CD1c-positive myeloid dendritic cell (primary cell): ENCODE results near the gene REC8.
"Not testable (repeated sequence)": the region's sequence is repeated elsewhere in the genome, so short reads cannot be mapped to it uniquely, and the experiment has no call there.

ENCODE experiments used
- DNase-seq: peaks from one replicate; pipeline ENCODE4 v3.0.0-alpha.2; 2016; ENCODE audit errors: extremely low spot score

Gene REC8

GRCh38 chr14:24203249-24203886, 31.5 kb downstream of the REC8 start:
- not testable (repeated sequence) for DNase-seq

- DNase-seq = no peak
Measured at GRCh38 chr14:24204163-24205146, 32.6 kb downstream of the REC8 start.

- no peak for DNase-seq
Measured at GRCh38 chr14:24206260-24207103, 34.6 kb downstream of the REC8 start.

- DNase-seq = no peak
Measured at GRCh38 chr14:24207104-24207551, 35.2 kb downstream of the REC8 start.

GRCh38 chr14:24207625-24208024, 35.7 kb downstream of the REC8 start:
- no peak for DNase-seq

GRCh38 chr14:24211311-24211710, 39.4 kb downstream of the REC8 start:
- no peak for DNase-seq

- DNase-seq = peak; percentile 98
Measured at GRCh38 chr14:24212924-24213865, 41.3 kb downstream of the REC8 start, which contains the start of gene CHMP4A. CHMP4A (minus strand) TSS chr14:24213488; CDS start chr14:24213439, 49 bp downstream.

- no peak for DNase-seq
Measured at GRCh38 chr14:24213866-24214662, 42.2 kb downstream of the REC8 start.

- peak; percentile 95 for DNase-seq
Measured at GRCh38 chr14:24215495-24216344, 43.8 kb downstream of the REC8 start, which contains the start of gene MDP1. MDP1 (minus strand) TSS chr14:24216066; CDS start chr14:24215955, 111 bp downstream.

GRCh38 chr14:24216345-24216699, 44.4 kb downstream of the REC8 start:
- DNase-seq = no peak

- DNase-seq = not testable (repeated sequence)
Measured at GRCh38 chr14:24216876-24217275, 45.0 kb downstream of the REC8 start.

- DNase-seq = no peak
Measured at GRCh38 chr14:24219080-24219479, 47.2 kb downstream of the REC8 start.

GRCh38 chr14:24219521-24219920, 47.6 kb downstream of the REC8 start:
- DNase-seq = no peak

- DNase-seq = not testable (repeated sequence)
Measured at GRCh38 chr14:24222987-24223386, 51.1 kb downstream of the REC8 start.

- no peak for DNase-seq
Measured at GRCh38 chr14:24224618-24225071, 52.8 kb downstream of the REC8 start.

GRCh38 chr14:24226473-24226872, 54.6 kb downstream of the REC8 start:
- no peak for DNase-seq

GRCh38 chr14:24228902-24229301, 57.0 kb downstream of the REC8 start:
- no peak for DNase-seq
